HFF-Myc (cell line): Measurements from ENCODE around the gene NUB1.

Source experiments
- DNase-seq: peaks from one replicate; pipeline ENCODE4 v3.0.0-alpha.2; 2011; ENCODE audit warnings: low read depth; ENCODE audit errors: extremely low read depth
- H3K4me3 ChIP-seq: replicated peaks from 2 replicates; pipeline ENCODE4 v1.5.1; 2011; ENCODE audit warnings: low read depth, mild to moderate bottlenecking, control low read depth, low read length
- CTCF ChIP-seq: IDR thresholded peaks from 2 replicates; pipeline ENCODE4 v1.5.1; 2012; ENCODE audit warnings: mild to moderate bottlenecking, low read depth, low read length, control low read depth; ENCODE audit errors: missing control alignments

NUB1 gene

GRCh38 chr7:151372612-151373265, 31.1 kb downstream of the NUB1 start:
- DNase-seq, result no peak
- no peak overlapping the region for H3K4me3 ChIP-seq
- TF ChIP-seq CTCF, result no peak

GRCh38 chr7:151373599-151373998, 32.0 kb downstream of the NUB1 start:
- DNase-seq, result no peak
- TF ChIP-seq CTCF, result no peak
- no peak overlapping the region for H3K4me3 ChIP-seq

- TF ChIP-seq CTCF, result no peak
- DNase-seq, result no peak
- no peak overlapping the region for H3K4me3 ChIP-seq
Observed at GRCh38 chr7:151374139-151374538, 32.5 kb downstream of the NUB1 start.

GRCh38 chr7:151374726-151375125, 33.1 kb downstream of the NUB1 start:
- no peak for DNase-seq
- TF ChIP-seq CTCF, result no peak
- no peak overlapping the region for H3K4me3 ChIP-seq

- TF ChIP-seq CTCF, result no peak
- H3K4me3 ChIP-seq, result no peak overlapping the region
- DNase-seq, result no peak
Observed at GRCh38 chr7:151375530-151376217, 34.1 kb downstream of the NUB1 start.

GRCh38 chr7:151376218-151376902, 34.7 kb downstream of the NUB1 start:
- TF ChIP-seq CTCF, result no peak
- DNase-seq, result no peak
- H3K4me3 ChIP-seq, result no peak overlapping the region
